Brain microvascular endothelial cell (primary cell): ENCODE results near the gene B4GALT3.

Experiments
- DNase-seq: peaks from one replicate; pipeline ENCODE4 v3.0.0-alpha.2; 2020
- H3K27ac ChIP-seq: fragments of 250-450 bp; sonication (Bioruptor Pico); 2 replicates; pipeline ENCODE4 v1.5.1; 2020; ENCODE audit warnings: mild to moderate bottlenecking, moderate library complexity
- H3K27me3 ChIP-seq: fragments of 250-450 bp; sonication (Bioruptor Pico); replicated peaks from 2 replicates; pipeline ENCODE4 v1.5.1; 2020; ENCODE audit warnings: mild to moderate bottlenecking
- H3K36me3 ChIP-seq: fragments of 250-450 bp; sonication (Bioruptor Pico); replicated peaks from 2 replicates; pipeline ENCODE4 v1.5.1; 2020; ENCODE audit warnings: mild to moderate bottlenecking
- H3K4me3 ChIP-seq: 2 replicates; pipeline ENCODE4 v1.5.1; 2011; ENCODE audit warnings: low read depth, mild to moderate bottlenecking, control low read depth, low read length, moderate library complexity
- in situ Hi-C: cut with HindIII; loops from 2 replicates; pipeline ENCODE4 v1.10.0; 2017; ENCODE audit warnings: low sequenced_read_pairs, low pct_ligation_motif_present
- TF ChIP-seq, protein P1 (sequence below): IDR thresholded peaks from 2 replicates; pipeline ENCODE4 v1.5.1; 2011; ENCODE audit warnings: low read depth, mild to moderate bottlenecking, moderate library complexity, low read length, control low read depth, inconsistent platforms; ENCODE audit errors: missing control alignments

Gene B4GALT3

DNA sequence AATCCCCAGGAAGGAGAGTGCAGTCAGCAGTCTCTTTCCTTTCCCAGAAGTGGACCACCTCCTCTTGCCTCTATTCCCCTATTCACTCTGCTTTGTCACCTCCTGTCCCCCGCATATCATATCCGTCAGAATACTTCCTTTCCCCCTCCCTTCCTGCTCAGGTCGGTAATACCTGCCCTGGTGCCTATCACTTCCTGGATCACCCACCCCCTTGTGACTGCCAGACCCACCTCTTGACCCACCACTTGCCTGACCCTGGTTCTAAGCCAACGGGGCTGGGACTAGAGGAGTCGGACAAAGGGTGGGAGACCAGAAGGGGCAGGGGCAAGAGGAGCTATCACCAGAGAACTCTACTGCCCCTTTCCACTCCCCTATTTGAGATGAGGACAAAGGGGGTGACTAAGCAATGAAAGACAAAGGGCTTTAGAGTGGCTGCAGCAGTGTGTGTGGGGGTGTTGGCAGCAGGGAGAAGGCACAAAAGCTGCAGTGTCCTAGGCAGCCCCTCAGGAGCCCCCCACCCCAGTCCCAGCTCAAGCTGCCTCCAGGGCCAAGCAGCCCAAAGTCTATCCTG is 23.2 kb upstream of the B4GALT3 start:
- no peak for DNase-seq
- Histone ChIP-seq H3K36me3 (peaks cover 12% of the 10 kb centered on the region), H3K27ac (peak overlapping the region; percentile 93), H3K27me3 (no peaks in the 10 kb centered on the region), H3K4me3 (no peak overlapping the region)
- TF ChIP-seq, protein P1, sequence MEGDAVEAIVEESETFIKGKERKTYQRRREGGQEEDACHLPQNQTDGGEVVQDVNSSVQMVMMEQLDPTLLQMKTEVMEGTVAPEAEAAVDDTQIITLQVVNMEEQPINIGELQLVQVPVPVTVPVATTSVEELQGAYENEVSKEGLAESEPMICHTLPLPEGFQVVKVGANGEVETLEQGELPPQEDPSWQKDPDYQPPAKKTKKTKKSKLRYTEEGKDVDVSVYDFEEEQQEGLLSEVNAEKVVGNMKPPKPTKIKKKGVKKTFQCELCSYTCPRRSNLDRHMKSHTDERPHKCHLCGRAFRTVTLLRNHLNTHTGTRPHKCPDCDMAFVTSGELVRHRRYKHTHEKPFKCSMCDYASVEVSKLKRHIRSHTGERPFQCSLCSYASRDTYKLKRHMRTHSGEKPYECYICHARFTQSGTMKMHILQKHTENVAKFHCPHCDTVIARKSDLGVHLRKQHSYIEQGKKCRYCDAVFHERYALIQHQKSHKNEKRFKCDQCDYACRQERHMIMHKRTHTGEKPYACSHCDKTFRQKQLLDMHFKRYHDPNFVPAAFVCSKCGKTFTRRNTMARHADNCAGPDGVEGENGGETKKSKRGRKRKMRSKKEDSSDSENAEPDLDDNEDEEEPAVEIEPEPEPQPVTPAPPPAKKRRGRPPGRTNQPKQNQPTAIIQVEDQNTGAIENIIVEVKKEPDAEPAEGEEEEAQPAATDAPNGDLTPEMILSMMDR: no peak
- in situ Hi-C loops: loop anchor here (25.0 kb wide), 1 partner anchor 187 kb away; no protein-coding TSS in a partner anchor

DNA sequence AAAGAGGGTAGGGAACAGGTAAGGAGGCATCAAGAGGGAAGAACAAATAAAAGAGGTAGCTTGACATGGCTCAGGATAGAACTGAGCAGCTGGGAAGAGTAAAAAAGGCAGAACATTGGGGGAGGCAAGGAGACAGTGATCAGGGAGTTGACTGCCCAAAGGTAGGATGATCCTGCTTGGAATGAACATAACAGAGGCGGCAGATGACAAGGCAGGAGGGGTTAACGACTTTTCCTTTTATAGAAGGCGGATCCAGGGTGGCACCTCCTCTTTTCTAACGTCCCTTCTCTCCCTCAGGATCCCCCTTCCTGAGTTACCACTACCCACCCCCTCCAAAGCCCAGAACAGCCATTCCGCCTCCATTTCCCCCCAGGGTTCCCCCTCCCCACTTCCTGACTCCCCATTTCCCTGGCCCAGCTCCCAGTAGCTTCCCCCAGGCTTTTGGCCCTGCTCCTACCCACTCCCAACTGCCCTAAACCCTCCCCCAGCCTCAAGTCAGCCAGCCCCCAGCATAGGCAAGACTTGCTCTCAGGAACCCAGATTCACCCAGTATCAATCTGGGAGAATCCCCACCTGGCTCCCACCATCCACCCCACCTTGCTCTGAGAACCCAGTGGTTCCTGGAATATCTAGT is 22.3 kb upstream of the B4GALT3 start:
- DNase-seq: no peak
- H3K36me3 ChIP-seq: peaks cover 11% of the 10 kb centered on the region
- in situ Hi-C loops: loop anchor here (25.0 kb wide), 1 partner anchor 188 kb away; no protein-coding TSS in a partner anchor
- TF ChIP-seq, protein P1: no peak
- no peak overlapping the region for H3K4me3 ChIP-seq
- H3K27me3 ChIP-seq: no peaks in the 10 kb centered on the region
- no peak overlapping the region for H3K27ac ChIP-seq

DNA sequence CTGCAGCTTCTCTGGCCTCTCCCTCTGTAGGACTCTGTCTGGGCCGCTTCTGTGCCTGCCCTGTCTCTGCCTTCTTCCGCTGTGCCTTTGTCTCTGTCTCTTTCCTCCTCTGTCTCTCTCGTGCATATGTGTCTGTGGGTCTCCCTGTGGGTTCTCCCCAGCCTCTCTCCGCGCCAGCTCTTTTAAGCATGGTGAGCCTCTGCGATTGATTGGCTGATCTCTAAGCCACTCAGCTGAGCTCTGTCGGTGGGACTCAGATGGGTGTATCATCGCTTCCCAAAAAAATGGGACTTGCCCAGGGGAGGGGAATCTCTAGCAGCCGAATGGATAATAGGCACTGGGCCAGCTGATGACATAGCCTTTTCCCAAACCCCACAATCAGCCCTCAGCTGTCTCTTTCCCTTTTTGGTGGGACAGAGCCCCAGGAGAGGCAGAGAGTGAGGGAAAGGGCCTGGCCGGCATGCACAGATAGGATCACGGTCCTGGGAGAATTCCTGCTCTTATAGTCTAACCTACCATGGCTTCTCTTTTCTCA is 21.7 kb upstream of the B4GALT3 start, which contains the start of gene ADAMTS4:
Gene ADAMTS4, minus strand, starts transcription at position 158 of the 535 bp plus-strand sequence. CDS start 427 bp downstream, outside the sequence.
- no peaks in the 10 kb centered on the region for H3K27me3 ChIP-seq
- no peak within 1 kb of the TSS for H3K27ac ChIP-seq
- peak within 1 kb of the TSS; percentile 55 for H3K4me3 ChIP-seq
- H3K36me3 ChIP-seq: peaks cover 6% of the 10 kb centered on the region
- TF ChIP-seq, protein P1: no peak
- in situ Hi-C loops: no loop called here
- peak; percentile 54 for DNase-seq

DNA sequence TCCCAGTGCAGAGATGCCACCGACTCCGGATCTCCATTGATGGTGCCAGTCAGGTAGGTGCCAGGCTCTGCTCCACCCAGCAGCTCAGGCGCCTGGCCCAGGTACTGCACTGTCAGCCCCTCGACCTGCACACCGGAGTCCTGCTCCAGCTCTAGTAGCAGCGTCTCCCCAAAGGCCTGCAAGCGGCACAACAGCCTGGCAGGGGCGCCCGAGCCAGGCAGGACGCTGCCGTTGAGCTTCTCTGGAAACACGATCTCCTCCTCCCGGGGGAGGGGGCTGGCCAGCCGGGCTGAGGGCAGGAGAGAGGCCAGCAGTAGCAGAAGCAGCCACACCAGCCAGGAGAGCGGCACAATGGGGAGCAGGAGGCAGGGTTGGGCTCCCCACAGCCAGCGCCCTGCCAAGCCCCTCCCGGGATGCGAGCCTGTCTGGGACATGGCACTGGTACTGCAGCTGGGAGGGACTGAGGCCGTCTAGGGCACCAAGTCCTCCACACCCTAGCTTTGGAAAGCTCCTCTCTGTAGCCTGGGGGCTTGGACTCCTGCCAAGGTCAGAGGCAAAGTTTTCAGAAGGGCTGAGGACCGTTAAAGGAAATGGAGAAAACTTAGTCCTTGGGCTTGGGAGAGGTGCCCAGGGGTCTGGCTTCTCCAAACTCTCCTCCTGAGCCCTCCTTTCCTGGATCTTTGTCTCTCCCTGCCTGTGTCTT is 21.0 kb upstream of the B4GALT3 start:
- Histone ChIP-seq H3K36me3 (peaks cover under 1% of the 10 kb centered on the region), H3K27me3 (no peaks in the 10 kb centered on the region), H3K4me3 (peak overlapping the region; percentile 55), H3K27ac (no peak overlapping the region)
- in situ Hi-C loops: no loop called here
- TF ChIP-seq, protein P1: no peak
- no peak for DNase-seq

DNA sequence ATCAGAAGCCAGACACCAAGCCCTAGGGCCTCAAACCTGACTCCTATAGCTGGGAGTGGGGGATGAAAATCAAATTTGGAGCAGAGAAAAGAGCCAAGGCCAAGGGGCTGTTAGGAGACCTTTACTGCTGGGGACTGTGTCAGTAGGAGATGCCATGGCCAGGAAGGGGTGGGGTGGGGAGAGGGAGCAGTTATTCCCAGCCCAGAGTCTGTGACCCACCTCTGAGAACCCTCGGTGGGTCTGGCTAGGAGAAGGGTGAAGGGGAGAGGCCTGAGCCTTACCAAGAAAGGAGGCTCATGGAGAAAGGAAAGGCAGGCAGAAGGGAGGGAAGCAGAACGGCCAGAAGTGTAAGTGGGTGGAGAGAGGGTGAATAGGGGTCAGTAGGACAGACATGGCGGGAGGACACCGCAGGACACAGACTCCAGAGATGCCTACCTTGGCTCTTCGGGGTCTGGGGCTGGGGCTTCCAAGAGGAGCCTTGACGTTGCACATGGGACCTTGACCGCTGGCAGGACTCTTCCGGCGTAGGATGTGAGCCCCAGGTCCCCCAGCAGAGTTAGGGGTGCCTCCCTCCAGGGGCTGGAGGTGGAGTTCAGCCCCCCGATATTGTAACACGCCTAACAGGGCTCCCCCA is 20.4 kb upstream of the B4GALT3 start:
- DNase-seq: no peak
- H3K27ac ChIP-seq: peak overlapping the region; percentile 69
- H3K4me3 ChIP-seq: peak overlapping the region; percentile 55
- in situ Hi-C loops: no loop called here
- H3K27me3 ChIP-seq: no peaks in the 10 kb centered on the region
- H3K36me3 ChIP-seq: no peaks in the 10 kb centered on the region
- TF ChIP-seq, protein P1: no peak
